SK-N-SH treated with all-trans-retinoic acid at 6 μM for 48 hours (cell line): Measurements from ENCODE around the gene PNKD.
A peak's percentile ranks its signal among the peaks of the same experiment; 100 is the strongest.

Experiments
- ATAC-seq: fragments of 200-7000 bp; cut with Tn5 transposase; 3 replicates; pipeline ENCODE4 v1.9.1; 2020; ENCODE audit warnings: mild to moderate bottlenecking, moderate library complexity
- ARNTL ChIP-seq: fragments of 450-650 bp; formaldehyde crosslinking; IDR thresholded peaks from 2 replicates; pipeline ENCODE4 v1.5.0; 2020; ENCODE audit warnings: low read depth, mild to moderate bottlenecking, moderate library complexity, borderline replicate concordance
- CREB5 ChIP-seq: fragments of 250-450 bp; sonication (Bioruptor Pico); IDR thresholded peaks from 2 replicates; pipeline ENCODE4 v1.5.1; 2020; ENCODE audit warnings: low read depth, mild to moderate bottlenecking, moderate library complexity
- CSRNP3 ChIP-seq: fragments of 250-450 bp; sonication (Bioruptor Pico); IDR thresholded peaks from 2 replicates; pipeline ENCODE4 v1.5.1; 2021; ENCODE audit warnings: mild to moderate bottlenecking, moderate library complexity
- ESRRG ChIP-seq: fragments of 250-450 bp; sonication (Bioruptor Pico); IDR thresholded peaks from 2 replicates; pipeline ENCODE4 v1.6.1; 2021; ENCODE audit warnings: mild to moderate bottlenecking
- GLIS3 ChIP-seq: fragments of 250-450 bp; sonication (Bioruptor Pico); IDR thresholded peaks from 2 replicates; pipeline ENCODE4 v1.5.0; 2020; ENCODE audit warnings: mild to moderate bottlenecking, moderate library complexity
- PATZ1 ChIP-seq: fragments of 250-450 bp; sonication (Bioruptor Pico); IDR thresholded peaks from 2 replicates; pipeline ENCODE4 v1.8.0; 2020; ENCODE audit warnings: mild to moderate bottlenecking, moderate library complexity, borderline replicate concordance
- SNAI2 ChIP-seq: fragments of 250-450 bp; sonication (Bioruptor Pico); IDR thresholded peaks from 2 replicates; pipeline ENCODE4 v1.5.0; 2020; ENCODE audit warnings: mild to moderate bottlenecking, moderate library complexity
- TCF4 ChIP-seq: fragments of 250-450 bp; sonication (Bioruptor Pico); IDR thresholded peaks from 2 replicates; pipeline ENCODE4 v1.8.0; 2021; ENCODE audit warnings: mild to moderate bottlenecking, moderate library complexity, borderline replicate concordance
- ZC3H10 ChIP-seq: fragments of 250-450 bp; sonication (Bioruptor Pico); IDR thresholded peaks from 2 replicates; pipeline ENCODE4 v1.5.1; 2021; ENCODE audit warnings: mild to moderate bottlenecking, moderate library complexity
- ZFP3 ChIP-seq: fragments of 250-450 bp; sonication (Bioruptor Pico); IDR thresholded peaks from 2 replicates; pipeline ENCODE4 v1.5.0; 2020; ENCODE audit warnings: mild to moderate bottlenecking, moderate library complexity
- ZFP30 ChIP-seq: fragments of 450-650 bp; formaldehyde crosslinking; IDR thresholded peaks from 2 replicates; pipeline ENCODE4 v1.5.0; 2022; ENCODE audit warnings: mild to moderate bottlenecking, moderate library complexity
- ZNF70 ChIP-seq: fragments of 450-650 bp; formaldehyde crosslinking; IDR thresholded peaks from 2 replicates; pipeline ENCODE4 v1.5.0; 2020; ENCODE audit warnings: mild to moderate bottlenecking, moderate library complexity
- ZNF8 ChIP-seq: fragments of 450-650 bp; formaldehyde crosslinking; IDR thresholded peaks from 2 replicates; pipeline ENCODE4 v1.5.0; 2020; ENCODE audit warnings: mild to moderate bottlenecking, moderate library complexity
- TF ChIP-seq, protein P1 (sequence below): fragments of 250-450 bp; sonication (Bioruptor Pico); IDR thresholded peaks from 2 replicates; pipeline ENCODE4 v1.5.0; 2020; ENCODE audit warnings: mild to moderate bottlenecking, moderate library complexity

The PNKD gene

GRCh38 chr2:218387369-218388194 lies 117.3 kb downstream of the PNKD start:
- TF ChIP-seq ARNTL (CRISPR knock-in tag) (no peak), ZNF8 (CRISPR knock-in tag) (no peak), ESRRG (CRISPR knock-in tag) (no peak), ZFP3 (CRISPR knock-in tag) (no peak)
- peak; percentile 14; the same call in 2 of the 3 replicates for ATAC-seq

- no peak for TF ChIP-seq TCF4 (CRISPR knock-in tag)
- TF ChIP-seq PATZ1 (CRISPR knock-in tag), result no peak
- TF ChIP-seq ZC3H10 (CRISPR knock-in tag), result no peak
- no peak for TF ChIP-seq GLIS3 (CRISPR knock-in tag)
- TF ChIP-seq SNAI2, result no peak
- TF ChIP-seq ZFP3 (CRISPR knock-in tag), result no peak
- TF ChIP-seq ZFP30, result no peak
- no peak for TF ChIP-seq ZNF70
- TF ChIP-seq, all 23 proteins: peak for 0
- ATAC-seq, result no peak
Observed at GRCh38 chr2:218389333-218390150, 119.2 kb downstream of the PNKD start.

GRCh38 chr2:218391202-218391601 lies 120.9 kb downstream of the PNKD start:
- no peak for TF ChIP-seq TCF4 (CRISPR knock-in tag)
- TF ChIP-seq, protein P1, sequence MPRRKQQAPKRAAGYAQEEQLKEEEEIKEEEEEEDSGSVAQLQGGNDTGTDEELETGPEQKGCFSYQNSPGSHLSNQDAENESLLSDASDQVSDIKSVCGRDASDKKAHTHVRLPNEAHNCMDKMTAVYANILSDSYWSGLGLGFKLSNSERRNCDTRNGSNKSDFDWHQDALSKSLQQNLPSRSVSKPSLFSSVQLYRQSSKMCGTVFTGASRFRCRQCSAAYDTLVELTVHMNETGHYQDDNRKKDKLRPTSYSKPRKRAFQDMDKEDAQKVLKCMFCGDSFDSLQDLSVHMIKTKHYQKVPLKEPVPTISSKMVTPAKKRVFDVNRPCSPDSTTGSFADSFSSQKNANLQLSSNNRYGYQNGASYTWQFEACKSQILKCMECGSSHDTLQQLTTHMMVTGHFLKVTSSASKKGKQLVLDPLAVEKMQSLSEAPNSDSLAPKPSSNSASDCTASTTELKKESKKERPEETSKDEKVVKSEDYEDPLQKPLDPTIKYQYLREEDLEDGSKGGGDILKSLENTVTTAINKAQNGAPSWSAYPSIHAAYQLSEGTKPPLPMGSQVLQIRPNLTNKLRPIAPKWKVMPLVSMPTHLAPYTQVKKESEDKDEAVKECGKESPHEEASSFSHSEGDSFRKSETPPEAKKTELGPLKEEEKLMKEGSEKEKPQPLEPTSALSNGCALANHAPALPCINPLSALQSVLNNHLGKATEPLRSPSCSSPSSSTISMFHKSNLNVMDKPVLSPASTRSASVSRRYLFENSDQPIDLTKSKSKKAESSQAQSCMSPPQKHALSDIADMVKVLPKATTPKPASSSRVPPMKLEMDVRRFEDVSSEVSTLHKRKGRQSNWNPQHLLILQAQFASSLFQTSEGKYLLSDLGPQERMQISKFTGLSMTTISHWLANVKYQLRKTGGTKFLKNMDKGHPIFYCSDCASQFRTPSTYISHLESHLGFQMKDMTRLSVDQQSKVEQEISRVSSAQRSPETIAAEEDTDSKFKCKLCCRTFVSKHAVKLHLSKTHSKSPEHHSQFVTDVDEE, result no peak
- no peak for ATAC-seq

- TF ChIP-seq CSRNP3 (CRISPR knock-in tag) (no peak), SNAI2 (no peak), CREB5 (CRISPR knock-in tag) (no peak), GLIS3 (CRISPR knock-in tag) (no peak), ZNF70 (no peak)
- TF ChIP-seq, protein P1, result no peak
- ATAC-seq, result no peak
Observed at GRCh38 chr2:218392459-218392858, 122.1 kb downstream of the PNKD start.
